ENCODE measurements around the gene CLTCL1. TPM values are rescaled to one million over a fixed set of nuclear protein-coding genes. Genes with fewer than 3 reads are reported as not detected.

The CLTCL1 gene
- total and polyA plus RNA-seq, 2 donors (not counting 1 experiment from before 2014, with no cell fraction given) = 1.0 to 5.5 TPM

GRCh38 chr22:19208287-19208847 is 83.2 kb downstream of the CLTCL1 start:
- Histone ChIP-seq H3K4me3 (ENCODE audit: control extremely low read depth in 1 of 5, extremely low read depth in 1 of 5, insufficient read depth in 1 of 5, low read depth in 2 of 5, low read length in 4 of 5) (no peak overlapping the region), H3K27ac (ENCODE audit: low read length in 2 of 2) (no peak overlapping the region), H3K36me3 (replicated peaks in 1 of 2; ENCODE audit: control extremely low read depth in 1 of 2, control insufficient read depth in 1 of 2, extremely low read depth in 1 of 2, insufficient read depth in 2 of 2, low read length in 1 of 2) (no peaks in the 10 kb centered on the region), H3K9me3 (ENCODE audit: control extremely low read depth in 1 of 3, control insufficient read depth in 2 of 3, insufficient read depth in 1 of 3, low read length in 2 of 3) (no peaks in the 10 kb centered on the region), H4K20me1 (ENCODE audit: control insufficient read depth, insufficient read depth, low read length, poor library complexity, severe bottlenecking) (no peaks in the 10 kb centered on the region), H3K4me1 (ENCODE audit: control insufficient read depth in 2 of 2, insufficient read depth in 2 of 2, low read length in 2 of 2) (no peaks in the 10 kb centered on the region), H3K79me2 (ENCODE audit: control insufficient read depth, insufficient read depth, low read length) (no peaks in the 10 kb centered on the region), H2AFZ (ENCODE audit: insufficient read depth, low read depth, low read length, poor library complexity, severe bottlenecking) (no peak overlapping the region), H3K27me3 (replicated peaks in 1 of 4; ENCODE audit: control extremely low read depth in 1 of 4, control insufficient read depth in 3 of 4, insufficient read depth in 4 of 4, low read length in 3 of 4) (peaks cover 0 to 7% (median 2%) of the 10 kb centered on the region in 4 experiments), H3K9ac (ENCODE audit: low read length) (no peak overlapping the region), H3K4me2 (replicated peaks; ENCODE audit: low read depth, low read length, poor library complexity, severe bottlenecking) (no peak overlapping the region)
- no peaks in the 10 kb centered on the region for H3K9me3 Mint-ChIP-seq (ENCODE audit: insufficient read depth)
- H3K4me3 Mint-ChIP-seq = no peak overlapping the region
- DNase-seq = no peak
- ChIA-PET POLR2A (no interaction called here), CTCF (no interaction called here)
- H3K4me1 Mint-ChIP-seq = peaks cover 4% of the 10 kb centered on the region
- H3K27me3 Mint-ChIP-seq = peaks cover 24% of the 10 kb centered on the region
- no peak for TF ChIP-seq EZH2 (IDR thresholded peaks at IDR 0.05; ENCODE audit: borderline replicate concordance, insufficient read depth, low read depth, low read length, poor library complexity, severe bottlenecking)
- no peak for TF ChIP-seq CTCF (IDR thresholded peaks at IDR 0.05)
- H3K27ac Mint-ChIP-seq = no peak overlapping the region
- intact Hi-C loops (cut with micrococcal nuclease) = no loop called here
- WGBS (ENCODE audit: insufficient coverage) = 100% methylated on average over 2 of the region's 4 CpGs
- no peak for ATAC-seq (ENCODE audit: low read depth)

DNA sequence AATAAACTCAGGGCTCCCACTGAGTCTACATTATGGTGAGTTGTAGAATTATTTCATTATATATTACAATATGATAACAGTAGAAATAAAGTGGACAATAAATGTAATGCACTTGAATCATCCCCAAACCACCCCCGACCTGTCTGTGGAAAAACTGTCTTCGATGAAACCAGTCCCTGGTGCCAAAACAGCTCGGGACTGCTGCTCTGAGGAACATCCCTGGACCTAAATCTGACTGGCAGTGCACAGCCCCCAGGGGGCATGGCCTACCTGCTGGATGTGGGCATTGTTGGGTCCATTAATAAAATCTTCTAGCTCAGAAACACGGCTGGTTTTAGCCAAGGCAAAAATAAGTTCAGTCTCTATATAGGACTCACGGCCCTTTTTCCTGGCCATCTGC is 83.6 kb downstream of the CLTCL1 start:
- WGBS (ENCODE audit: insufficient coverage) = 78% methylated on average over 4 of the region's 5 CpGs
- CTCF ChIA-PET = no interaction called here

More for the DNA sequence above, 83.6 kb downstream of the CLTCL1 start:
- Histone ChIP-seq H4K20me1 (ENCODE audit: control insufficient read depth, insufficient read depth, low read length, poor library complexity, severe bottlenecking) (no peaks in the 10 kb centered on the region), H2AFZ (ENCODE audit: insufficient read depth, low read depth, low read length, poor library complexity, severe bottlenecking) (no peak overlapping the region), H3K27me3 (replicated peaks in 1 of 4; ENCODE audit: control extremely low read depth in 1 of 4, control insufficient read depth in 3 of 4, insufficient read depth in 4 of 4, low read length in 3 of 4) (peaks cover 0 to 7% (median 2%) of the 10 kb centered on the region in 4 experiments), H3K79me2 (ENCODE audit: control insufficient read depth, insufficient read depth, low read length) (no peaks in the 10 kb centered on the region), H3K9me3 (ENCODE audit: control extremely low read depth in 1 of 3, control insufficient read depth in 2 of 3, insufficient read depth in 1 of 3, low read length in 2 of 3) (no peaks in the 10 kb centered on the region), H3K27ac (ENCODE audit: low read length in 2 of 2) (no peak overlapping the region), H3K9ac (ENCODE audit: low read length) (no peak overlapping the region), H3K4me2 (replicated peaks; ENCODE audit: low read depth, low read length, poor library complexity, severe bottlenecking) (no peak overlapping the region), H3K4me1 (ENCODE audit: control insufficient read depth in 2 of 2, insufficient read depth in 2 of 2, low read length in 2 of 2) (no peaks in the 10 kb centered on the region), H3K36me3 (replicated peaks in 1 of 2; ENCODE audit: control extremely low read depth in 1 of 2, control insufficient read depth in 1 of 2, extremely low read depth in 1 of 2, insufficient read depth in 2 of 2, low read length in 1 of 2) (no peaks in the 10 kb centered on the region), H3K4me3 (ENCODE audit: control extremely low read depth in 1 of 5, extremely low read depth in 1 of 5, insufficient read depth in 1 of 5, low read depth in 2 of 5, low read length in 4 of 5) (no peak overlapping the region)
- TF ChIP-seq EZH2 (IDR thresholded peaks at IDR 0.05; ENCODE audit: borderline replicate concordance, insufficient read depth, low read depth, low read length, poor library complexity, severe bottlenecking) (no peak), CTCF (IDR thresholded peaks at IDR 0.05) (no peak)
- intact Hi-C loops (cut with micrococcal nuclease) = no loop called here
- no peaks in the 10 kb centered on the region for H3K9me3 Mint-ChIP-seq (ENCODE audit: insufficient read depth)
- no peak overlapping the region for H3K27ac Mint-ChIP-seq
- ATAC-seq (ENCODE audit: low read depth) = no peak
- no peak overlapping the region for H3K4me3 Mint-ChIP-seq
- peaks cover 24% of the 10 kb centered on the region for H3K27me3 Mint-ChIP-seq
- POLR2A ChIA-PET = no interaction called here
- peaks cover under 1% of the 10 kb centered on the region for H3K4me1 Mint-ChIP-seq
- no peak for DNase-seq

Measured in B cell (primary cell).